Dermis microvascular lymphatic vessel endothelial cell (primary cell): ENCODE data around the gene LRRC45. TPM values are rescaled to one million over a fixed set of nuclear protein-coding genes. Genes with fewer than 3 reads are reported as not detected.

Source experiments
- total RNA-seq: library from RNA; depleted of rRNA; stranded (reverse); fragments of >200 nt; gene quantifications from 2 replicates; pipeline ENCODE4 v1.2.1, GENCODE V29; 2014

The LRRC45 gene
- total RNA-seq, 1 donor from 2014 or later, result 10.1 TPM

Other genes starting within 250 kb of the LRRC45 start
- not detected in 2 replicates for gene GCGR, start 219.2 kb upstream of the LRRC45 start, total RNA-seq
- gene MCRIP1, start 190.0 kb upstream of the LRRC45 start, total RNA-seq, result 81.8 and 133 TPM in 2 replicates
- gene PPP1R27, start 188.3 kb upstream of the LRRC45 start, total RNA-seq, result not detected in 2 replicates
- 634 and 739 TPM in 2 replicates for gene P4HB, start 162.8 kb upstream of the LRRC45 start, total RNA-seq
- gene ARHGDIA, start 152.0 kb upstream of the LRRC45 start, total RNA-seq, result 97.7 and 157 TPM in 2 replicates
- 142 and 181 TPM in 2 replicates for gene ALYREF, start 131.7 kb upstream of the LRRC45 start, total RNA-seq
- 108 and 109 TPM in 2 replicates for gene ANAPC11, start 131.6 kb upstream of the LRRC45 start, total RNA-seq
- 0.13 TPM in 1 of 2 replicates, not detected in the other for gene NPB, start 121.1 kb upstream of the LRRC45 start, total RNA-seq
- gene PCYT2, start 111.9 kb upstream of the LRRC45 start, total RNA-seq, result 30.2 and 40.4 TPM in 2 replicates
- gene SIRT7, start 105.1 kb upstream of the LRRC45 start, total RNA-seq, result 11.9 and 12.3 TPM in 2 replicates
- 10.4 and 19.0 TPM in 2 replicates for gene MAFG, start 95.6 kb upstream of the LRRC45 start, total RNA-seq
- gene PYCR1, start 86.0 kb upstream of the LRRC45 start, total RNA-seq, result 60.8 and 71.2 TPM in 2 replicates
- gene MYADML2, start 76.1 kb upstream of the LRRC45 start, total RNA-seq, result not detected in 2 replicates
- under 0.01 TPM in 2 replicates for gene NOTUM, start 62.1 kb upstream of the LRRC45 start, total RNA-seq
- 22.0 and 23.4 TPM in 2 replicates for gene ASPSCR1, start 45.7 kb upstream of the LRRC45 start, total RNA-seq
- gene CENPX, start 427 bp upstream of the LRRC45 start, total RNA-seq, result 23.5 and 38.6 TPM in 2 replicates
- gene RAC3, start 8.4 kb downstream of the LRRC45 start, total RNA-seq, result 12.5 and 14.5 TPM in 2 replicates
- 33.1 and 42.7 TPM in 2 replicates for gene DCXR, start 14.4 kb downstream of the LRRC45 start, total RNA-seq
- 16.4 and 28.2 TPM in 2 replicates for gene RFNG, start 28.5 kb downstream of the LRRC45 start, total RNA-seq
- gene GPS1, start 28.6 kb downstream of the LRRC45 start, total RNA-seq, result 67.1 and 86.6 TPM in 2 replicates
- gene DUS1L, start 42.5 kb downstream of the LRRC45 start, total RNA-seq, result 35.6 and 44.1 TPM in 2 replicates
- gene FASN, start 74.9 kb downstream of the LRRC45 start, total RNA-seq, result 54.4 and 61.1 TPM in 2 replicates
- 2.8 and 5.4 TPM in 2 replicates for gene CCDC57, start 189.5 kb downstream of the LRRC45 start, total RNA-seq
- 62.3 and 95.6 TPM in 2 replicates for gene SLC16A3, start 205.7 kb downstream of the LRRC45 start, total RNA-seq